ENCODE results near the gene HSPA12A. TPM values are rescaled to one million over a fixed set of nuclear protein-coding genes. Genes with fewer than 3 reads are reported as not detected.

HSPA12A gene
- total and polyA plus RNA-seq, 2 of the 13 experiments (the other 11 are each of a cell fraction or from before 2014, with no cell fraction given): 6.4 to 13.6 TPM

DNA sequence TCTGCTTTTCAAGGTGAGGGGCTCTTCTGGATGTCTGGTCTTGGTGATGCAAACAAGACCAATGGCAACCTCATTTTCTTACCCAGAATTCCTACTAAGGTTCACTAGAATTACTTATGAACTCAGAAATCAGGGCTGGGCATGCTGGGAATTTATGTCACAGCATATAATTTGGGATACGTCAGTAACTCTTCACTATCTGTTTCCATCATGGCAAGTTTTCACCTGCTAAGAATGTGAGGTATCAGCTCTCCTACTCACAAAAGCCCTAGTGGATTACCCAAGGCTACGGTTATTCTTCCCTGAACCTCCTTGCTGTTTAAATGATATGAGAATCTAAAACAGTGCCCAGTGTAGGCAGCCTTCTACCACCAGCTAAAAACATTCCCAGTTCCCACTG, 68.5 kb downstream of the HSPA12A start:
- H3K9ac ChIP-seq (ENCODE audit: insufficient read depth, low read depth, low read length): no peak overlapping the region
- H4K20me1 ChIP-seq (ENCODE audit: insufficient read depth, low read length): no peaks in the 10 kb centered on the region
- in situ Hi-C loops (cut with HindIII; ENCODE audit: extremely low pct_ligation_motif_present, low pct_unique_long_range_greater_than_20kb): loop anchor here (10.0 kb wide), 1 partner anchor 501 kb away; no protein-coding TSS in a partner anchor
- no peak overlapping the region for H3K27ac ChIP-seq (ENCODE audit: extremely low read length, insufficient read depth, low read length)
- no TSS peak for BruUV-seq (replicated peaks)
- H2AFZ ChIP-seq (ENCODE audit: low read length): no peak overlapping the region
- H3K4me2 ChIP-seq (ENCODE audit: low read depth, low read length): no peak overlapping the region
- ChIA-PET POLR2A (no interaction called here), CTCF (ENCODE audit: low intra/inter-chr PET ratio, low total read pairs) (no interaction called here)
- 100% methylated on average over 2 of the region's 2 CpGs for WGBS (ENCODE audit: low lambda C conversion rate)
- ATAC-seq (no peak), DNase-seq (ENCODE audit: low spot score) (no peak), FAIRE-seq (no peak)
- H3K79me2 ChIP-seq (ENCODE audit: insufficient read depth, low read length): peaks cover 3% of the 10 kb centered on the region
- H3K27me3 ChIP-seq (ENCODE audit: control insufficient read depth in 1 of 2, insufficient read depth in 2 of 2, low read length in 2 of 2): no peaks in the 10 kb centered on the region
- no peak for TF ChIP-seq ZNF777 (CRISPR knock-in tag; IDR thresholded peaks at IDR 0.05)
- no peak for TF ChIP-seq TSC22D2 (CRISPR knock-in tag; IDR thresholded peaks at IDR 0.05; ENCODE audit: borderline replicate concordance)
- no peak for TF ChIP-seq TAF15 (IDR thresholded peaks at IDR 0.05; ENCODE audit: low read depth, low read length, poor library complexity, severe bottlenecking)
- TF ChIP-seq SUZ12 (IDR thresholded peaks at IDR 0.05; ENCODE audit: low read depth, low read length): no peak
- no peak for TF ChIP-seq RARG (CRISPR knock-in tag; IDR thresholded peaks at IDR 0.05; ENCODE audit: low read depth)
- TF ChIP-seq, protein P1, sequence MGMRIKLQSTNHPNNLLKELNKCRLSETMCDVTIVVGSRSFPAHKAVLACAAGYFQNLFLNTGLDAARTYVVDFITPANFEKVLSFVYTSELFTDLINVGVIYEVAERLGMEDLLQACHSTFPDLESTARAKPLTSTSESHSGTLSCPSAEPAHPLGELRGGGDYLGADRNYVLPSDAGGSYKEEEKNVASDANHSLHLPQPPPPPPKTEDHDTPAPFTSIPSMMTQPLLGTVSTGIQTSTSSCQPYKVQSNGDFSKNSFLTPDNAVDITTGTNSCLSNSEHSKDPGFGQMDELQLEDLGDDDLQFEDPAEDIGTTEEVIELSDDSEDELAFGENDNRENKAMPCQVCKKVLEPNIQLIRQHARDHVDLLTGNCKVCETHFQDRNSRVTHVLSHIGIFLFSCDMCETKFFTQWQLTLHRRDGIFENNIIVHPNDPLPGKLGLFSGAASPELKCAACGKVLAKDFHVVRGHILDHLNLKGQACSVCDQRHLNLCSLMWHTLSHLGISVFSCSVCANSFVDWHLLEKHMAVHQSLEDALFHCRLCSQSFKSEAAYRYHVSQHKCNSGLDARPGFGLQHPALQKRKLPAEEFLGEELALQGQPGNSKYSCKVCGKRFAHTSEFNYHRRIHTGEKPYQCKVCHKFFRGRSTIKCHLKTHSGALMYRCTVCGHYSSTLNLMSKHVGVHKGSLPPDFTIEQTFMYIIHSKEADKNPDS (CRISPR knock-in tag; IDR thresholded peaks at IDR 0.05): no peak
- TF ChIP-seq AHR (CRISPR knock-in tag; IDR thresholded peaks at IDR 0.05): no peak
- no peak for TF ChIP-seq MAFG (CRISPR knock-in tag; IDR thresholded peaks at IDR 0.05)
- TF ChIP-seq NFIB (CRISPR knock-in tag; IDR thresholded peaks at IDR 0.05; ENCODE audit: borderline replicate concordance): no peak
- TF ChIP-seq, protein P2, sequence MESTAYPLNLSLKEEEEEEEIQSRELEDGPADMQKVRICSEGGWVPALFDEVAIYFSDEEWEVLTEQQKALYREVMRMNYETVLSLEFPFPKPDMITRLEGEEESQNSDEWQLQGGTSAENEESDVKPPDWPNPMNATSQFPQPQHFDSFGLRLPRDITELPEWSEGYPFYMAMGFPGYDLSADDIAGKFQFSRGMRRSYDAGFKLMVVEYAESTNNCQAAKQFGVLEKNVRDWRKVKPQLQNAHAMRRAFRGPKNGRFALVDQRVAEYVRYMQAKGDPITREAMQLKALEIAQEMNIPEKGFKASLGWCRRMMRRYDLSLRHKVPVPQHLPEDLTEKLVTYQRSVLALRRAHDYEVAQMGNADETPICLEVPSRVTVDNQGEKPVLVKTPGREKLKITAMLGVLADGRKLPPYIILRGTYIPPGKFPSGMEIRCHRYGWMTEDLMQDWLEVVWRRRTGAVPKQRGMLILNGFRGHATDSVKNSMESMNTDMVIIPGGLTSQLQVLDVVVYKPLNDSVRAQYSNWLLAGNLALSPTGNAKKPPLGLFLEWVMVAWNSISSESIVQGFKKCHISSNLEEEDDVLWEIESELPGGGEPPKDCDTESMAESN (CRISPR knock-in tag; conservative IDR thresholded peaks at IDR 0.05): no peak
- no peak for TF ChIP-seq ZNF546 (CRISPR knock-in tag; conservative IDR thresholded peaks at IDR 0.05)
- TF ChIP-seq JUN (CRISPR knock-in tag; IDR thresholded peaks at IDR 0.05): no peak
- TF ChIP-seq, protein P3, sequence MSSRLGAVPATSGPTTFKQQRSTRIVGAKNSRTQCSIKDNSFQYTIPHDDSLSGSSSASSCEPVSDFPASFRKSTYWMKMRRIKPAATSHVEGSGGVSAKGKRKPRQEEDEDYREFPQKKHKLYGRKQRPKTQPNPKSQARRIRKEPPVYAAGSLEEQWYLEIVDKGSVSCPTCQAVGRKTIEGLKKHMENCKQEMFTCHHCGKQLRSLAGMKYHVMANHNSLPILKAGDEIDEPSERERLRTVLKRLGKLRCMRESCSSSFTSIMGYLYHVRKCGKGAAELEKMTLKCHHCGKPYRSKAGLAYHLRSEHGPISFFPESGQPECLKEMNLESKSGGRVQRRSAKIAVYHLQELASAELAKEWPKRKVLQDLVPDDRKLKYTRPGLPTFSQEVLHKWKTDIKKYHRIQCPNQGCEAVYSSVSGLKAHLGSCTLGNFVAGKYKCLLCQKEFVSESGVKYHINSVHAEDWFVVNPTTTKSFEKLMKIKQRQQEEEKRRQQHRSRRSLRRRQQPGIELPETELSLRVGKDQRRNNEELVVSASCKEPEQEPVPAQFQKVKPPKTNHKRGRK (CRISPR knock-in tag; IDR thresholded peaks at IDR 0.05): no peak
- TF ChIP-seq SP1 (IDR thresholded peaks at IDR 0.05): no peak
- TF ChIP-seq SP1 (CRISPR knock-in tag; IDR thresholded peaks at IDR 0.05): no peak
- no peak for TF ChIP-seq SMAD1 (CRISPR knock-in tag; IDR thresholded peaks at IDR 0.05; ENCODE audit: borderline replicate concordance, low read depth)
- no peak for TF ChIP-seq JUNB (CRISPR knock-in tag; IDR thresholded peaks at IDR 0.05; ENCODE audit: borderline replicate concordance)
- TF ChIP-seq CBFB (CRISPR knock-in tag; IDR thresholded peaks at IDR 0.05): no peak
- no peak for TF ChIP-seq NFIC (IDR thresholded peaks at IDR 0.05; ENCODE audit: low read length)
- peaks cover 31% of the 10 kb centered on the region for H3K4me1 ChIP-seq (ENCODE audit: insufficient read depth, low read length)
- no peaks in the 10 kb centered on the region for H3K9me3 ChIP-seq (ENCODE audit: low read length)
- no peak overlapping the region for H3K4me3 ChIP-seq (replicated peaks in 1 of 3; ENCODE audit: insufficient read depth in 1 of 3, low read depth in 2 of 3, low read length in 3 of 3)
- intact Hi-C loops (cut with micrococcal nuclease; ENCODE audit: unreplicated experiment): no loop called here
- peaks cover 0 to 9% of the 10 kb centered on the region in 2 experiments; a peak in 1 of 5 replicates for H3K36me3 ChIP-seq (replicated peaks in 1 of 2; ENCODE audit: control insufficient read depth in 1 of 2, insufficient read depth in 2 of 2, low read length in 2 of 2)
